OCI-LY3 (cell line): Measurements from ENCODE around the gene ATP8B4.

Experiments used
- H2AFZ ChIP-seq: fragments of 200-600, 300-600 bp; shearing (Covaris generic); 2 replicates; pipeline ENCODE4 v1.6.0; 2014; ENCODE audit warnings: antibody characterized with exemption, low read depth, low read length
- H3K27ac ChIP-seq: fragments of 200-600, 300-600 bp; sonication (generic); 2 replicates; pipeline ENCODE4 v1.5.1; 2014; ENCODE audit warnings: mild to moderate bottlenecking, low read length, moderate library complexity, mixed read lengths
- H3K27me3 ChIP-seq: fragments of 200-600, 300-600 bp; sonication (generic); 2 replicates; pipeline ENCODE4 v1.6.1; 2014; ENCODE audit warnings: low read depth, low read length, mixed read lengths
- H3K36me3 ChIP-seq: fragments of 200-600, 300-600 bp; sonication (generic); replicated peaks from 2 replicates; pipeline ENCODE3; 2014; ENCODE audit warnings: low read depth, low read length, mixed read lengths
- H3K4me1 ChIP-seq: fragments of 300-600, 200-600 bp; sonication (generic); 2 replicates; pipeline ENCODE4 v1.6.1; 2014; ENCODE audit warnings: low read length, mixed read lengths
- H3K4me2 ChIP-seq: fragments of 200-600, 300-600 bp; sonication (generic); 2 replicates; pipeline ENCODE4 v1.6.1; 2014; ENCODE audit warnings: low read length, mixed read lengths
- H3K4me3 ChIP-seq: fragments of 300-600, 200-600 bp; sonication (generic); 2 replicates; pipeline ENCODE4 v1.5.1; 2014; ENCODE audit warnings: antibody characterized with exemption, mild to moderate bottlenecking, low read length, moderate library complexity
- H3K79me2 ChIP-seq: fragments of 300-600, 200-600 bp; shearing (Covaris generic); 2 replicates; pipeline ENCODE4 v1.6.1; 2014; ENCODE audit warnings: mild to moderate bottlenecking, low read length, mixed read lengths
- H3K9ac ChIP-seq: fragments of 300-600, 200-600 bp; shearing (Covaris generic); 2 replicates; pipeline ENCODE4 v1.6.0; 2014; ENCODE audit warnings: mild to moderate bottlenecking, low read length, moderate library complexity
- H3K9me3 ChIP-seq: fragments of 200-600, 300-600 bp; shearing (Covaris generic); 2 replicates; pipeline ENCODE4 v1.6.1; 2014; ENCODE audit warnings: low read length, mixed read lengths; ENCODE audit not compliant: insufficient read depth
- H4K20me1 ChIP-seq: fragments of 200-600, 300-600 bp; sonication (generic); 2 replicates; pipeline ENCODE4 v1.6.1; 2016; ENCODE audit warnings: low read length, mixed read lengths; ENCODE audit not compliant: insufficient read depth
- CTCF ChIP-seq: fragments of 200-600, 300-600 bp; sonication (generic); IDR thresholded peaks from 2 replicates; pipeline ENCODE4 v1.5.1; 2014; ENCODE audit warnings: antibody characterized with exemption, low read length, low read depth
- EZH2phosphoT487 ChIP-seq: fragments of 200-600 bp; shearing (Covaris generic); IDR thresholded peaks from 2 replicates; pipeline ENCODE4 v1.6.1; 2018; ENCODE audit warnings: antibody characterized with exemption, mixed run types, low read depth

Gene ATP8B4

GRCh38 chr15:50077176-50077575 is 41.9 kb downstream of the ATP8B4 start:
- 0 out of 2 replicates have a peak, but pooled peaks cover 6% of the 10 kb centered on the region for H3K27me3 ChIP-seq
- TF ChIP-seq EZH2phosphoT487 (no peak), CTCF (no peak)
- H3K4me3 ChIP-seq = no peak overlapping the region
- H3K9ac ChIP-seq = no peak overlapping the region
- H3K36me3 ChIP-seq = no peaks in the 10 kb centered on the region
- H4K20me1 ChIP-seq = no peaks in the 10 kb centered on the region
- no peak overlapping the region for H3K27ac ChIP-seq
- no peak overlapping the region for H2AFZ ChIP-seq
- no peaks in the 10 kb centered on the region for H3K79me2 ChIP-seq
- no peaks in the 10 kb centered on the region for H3K4me1 ChIP-seq
- no peaks in the 10 kb centered on the region for H3K9me3 ChIP-seq
- H3K4me2 ChIP-seq = no peak overlapping the region

GRCh38 chr15:50075319-50075718 is 43.7 kb downstream of the ATP8B4 start:
- no peaks in the 10 kb centered on the region for H4K20me1 ChIP-seq
- no peak overlapping the region for H3K4me3 ChIP-seq
- no peaks in the 10 kb centered on the region for H3K36me3 ChIP-seq
- no peak overlapping the region for H3K9ac ChIP-seq
- 0 out of 2 replicates have a peak, but pooled peaks cover 6% of the 10 kb centered on the region for H3K27me3 ChIP-seq
- no peak overlapping the region for H2AFZ ChIP-seq
- no peak overlapping the region for H3K4me2 ChIP-seq
- no peaks in the 10 kb centered on the region for H3K79me2 ChIP-seq
- H3K9me3 ChIP-seq = no peaks in the 10 kb centered on the region
- no peaks in the 10 kb centered on the region for H3K4me1 ChIP-seq
- H3K27ac ChIP-seq = no peak overlapping the region
- TF ChIP-seq CTCF (no peak), EZH2phosphoT487 (no peak)

DNA sequence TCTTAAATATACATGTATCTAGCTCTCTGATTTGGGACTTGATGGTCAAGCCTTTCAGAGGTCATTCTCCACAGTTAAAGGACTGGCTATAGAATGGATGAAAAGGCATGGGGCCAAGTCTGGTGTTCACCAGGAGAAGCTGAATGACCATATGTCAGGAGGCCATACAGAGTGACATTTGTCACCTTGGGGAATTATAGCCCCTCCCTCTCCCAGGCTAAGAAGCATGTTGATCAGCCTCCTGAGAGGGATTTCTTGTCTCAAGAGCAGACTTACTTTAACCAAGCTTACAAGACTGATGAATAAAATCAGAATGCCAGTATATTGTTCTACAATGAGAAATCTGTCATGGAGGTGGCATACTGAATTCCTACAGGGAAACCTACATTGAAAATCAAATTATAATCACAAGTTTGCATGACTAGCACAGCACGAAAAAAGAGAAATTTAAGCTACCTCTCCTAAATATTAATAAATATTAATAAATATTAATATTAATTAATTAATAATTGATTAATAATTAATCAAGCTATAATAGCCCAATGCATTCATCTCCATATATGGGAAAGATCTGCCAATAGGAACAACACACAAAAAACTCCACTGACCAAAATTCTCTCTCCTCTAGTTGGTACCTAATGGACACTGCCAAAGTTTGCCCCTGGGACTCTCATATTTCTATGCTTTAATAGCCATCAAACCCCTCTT is 47.3 kb downstream of the ATP8B4 start:
- Histone ChIP-seq H3K36me3 (no peaks in the 10 kb centered on the region), H4K20me1 (no peaks in the 10 kb centered on the region), H3K9ac (no peak overlapping the region), H3K27me3 (0 out of 2 replicates have a peak, but pooled peaks cover 6% of the 10 kb centered on the region), H3K27ac (no peak overlapping the region), H3K4me2 (no peak overlapping the region), H3K79me2 (no peaks in the 10 kb centered on the region), H3K4me1 (no peaks in the 10 kb centered on the region), H3K9me3 (no peaks in the 10 kb centered on the region), H2AFZ (no peak overlapping the region), H3K4me3 (no peak overlapping the region)
- no peak for TF ChIP-seq EZH2phosphoT487
- no peak for TF ChIP-seq CTCF

GRCh38 chr15:50068016-50068415 is 51.0 kb downstream of the ATP8B4 start:
- no peaks in the 10 kb centered on the region for H3K36me3 ChIP-seq
- H3K4me3 ChIP-seq = no peak overlapping the region
- TF ChIP-seq CTCF = no peak
- TF ChIP-seq EZH2phosphoT487 = no peak
- H3K27me3 ChIP-seq = peaks cover 4% of the 10 kb centered on the region; the same call in 1 of the 2 replicates
- H2AFZ ChIP-seq = no peak overlapping the region
- H3K9me3 ChIP-seq = no peaks in the 10 kb centered on the region
- H3K4me2 ChIP-seq = no peak overlapping the region
- no peaks in the 10 kb centered on the region for H3K4me1 ChIP-seq
- H3K27ac ChIP-seq = no peak overlapping the region
- no peaks in the 10 kb centered on the region for H3K79me2 ChIP-seq
- H4K20me1 ChIP-seq = no peaks in the 10 kb centered on the region
- H3K9ac ChIP-seq = no peak overlapping the region
